Sciatic nerve (tissue), 1 donor: ENCODE data around the gene MAP9. TPM values are rescaled to one million over a fixed set of nuclear protein-coding genes. Genes with fewer than 3 reads are reported as not detected.

Experiments
- total RNA-seq: library from RNA; stranded (reverse); fragmentation: NEBNext Ultra II Directional; extraction: Animal tissue kit (Norgen Biotek cat#: 25700); gene quantifications from one replicate; pipeline ENCODE4 v1.2.1, GENCODE V29; 2021
- donor health status: DM: no; HTN: no; CAD: no.

MAP9 gene
- total RNA-seq, 1 donor from 2014 or later, result 15.2 TPM

Other genes starting within 250 kb of the MAP9 start
- gene NPY2R, start 168.3 kb downstream of the MAP9 start, total RNA-seq, result not detected